GM18502 (cell line): ENCODE measurements around the gene MDK.
A peak's percentile ranks its signal among the peaks of the same experiment; 100 is the strongest.

Experiments
- ATAC-seq: cut with Tn5 transposase; IDR thresholded peaks from one replicate; pipeline ENCODE4 v1.9.1; 2021; ENCODE audit warnings: mild to moderate bottlenecking; ENCODE audit not compliant: unreplicated experiment, poor library complexity

The MDK gene

GRCh38 chr11:46347637-46348311 is 33.7 kb upstream of the MDK start:
- no peak for ATAC-seq

GRCh38 chr11:46348566-46349401 is 32.7 kb upstream of the MDK start:
- ATAC-seq = no peak

GRCh38 chr11:46350695-46351094 is 30.8 kb upstream of the MDK start:
- ATAC-seq = no peak

- no peak for ATAC-seq
Measured at GRCh38 chr11:46351148-46351547, 30.3 kb upstream of the MDK start.

GRCh38 chr11:46351606-46352005 is 29.9 kb upstream of the MDK start:
- ATAC-seq = no peak

- ATAC-seq = no peak
Measured at GRCh38 chr11:46352063-46352841, 29.2 kb upstream of the MDK start.

GRCh38 chr11:46353698-46354097 is 27.8 kb upstream of the MDK start:
- ATAC-seq = no peak

GRCh38 chr11:46356924-46357482 is 24.5 kb upstream of the MDK start:
- ATAC-seq = no peak

GRCh38 chr11:46357483-46357936 is 24.0 kb upstream of the MDK start:
- ATAC-seq = no peak

GRCh38 chr11:46359953-46360352 is 21.5 kb upstream of the MDK start:
- no peak for ATAC-seq

- no peak for ATAC-seq
Measured at GRCh38 chr11:46360878-46361277, 20.6 kb upstream of the MDK start.

- peak; percentile 92 for ATAC-seq
Measured at GRCh38 chr11:46361283-46362155, 19.9 kb upstream of the MDK start.

GRCh38 chr11:46362156-46363030 is 19.1 kb upstream of the MDK start:
- no peak for ATAC-seq

GRCh38 chr11:46363031-46363407 is 18.4 kb upstream of the MDK start:
- ATAC-seq = no peak

- no peak for ATAC-seq
Measured at GRCh38 chr11:46363455-46364005, 17.9 kb upstream of the MDK start.

- ATAC-seq = no peak
Measured at GRCh38 chr11:46364056-46364455, 17.4 kb upstream of the MDK start.

GRCh38 chr11:46364791-46365190 is 16.7 kb upstream of the MDK start:
- ATAC-seq = no peak

- no peak for ATAC-seq
Measured at GRCh38 chr11:46366260-46366659, 15.2 kb upstream of the MDK start.
